Neural cell (in vitro differentiated cells): ENCODE data around the gene THADA. TPM values are rescaled to one million over a fixed set of nuclear protein-coding genes. Genes with fewer than 3 reads are reported as not detected.

Experiments used
- H2AFZ ChIP-seq: fragments of 200-600, 300-800 bp; sonication (generic), shearing (Covaris generic); 2 replicates; pipeline ENCODE4 v1.6.0; 2014; ENCODE audit warnings: low read depth, mild to moderate bottlenecking, antibody characterized with exemption, low read length, moderate library complexity
- H3F3A ChIP-seq: fragments of 200-600 bp; shearing (Covaris generic); 2 replicates; pipeline ENCODE4 v1.6.1; 2016; ENCODE audit warnings: mild to moderate bottlenecking, moderate library complexity, mixed read lengths, antibody characterized with exemption, low read length; ENCODE audit not compliant: insufficient read depth, poor library complexity, severe bottlenecking
- H3K27ac ChIP-seq: fragments of 200-600, 300-800 bp; sonication (generic), shearing (Covaris generic); 2 replicates; pipeline ENCODE4 v1.5.1; 2014; ENCODE audit warnings: mild to moderate bottlenecking, low read length, moderate library complexity
- H3K27me3 ChIP-seq: fragments of 300-800, 200-600 bp; sonication (generic), shearing (Covaris generic); 2 replicates; pipeline ENCODE4 v1.6.0; 2014; ENCODE audit warnings: mild to moderate bottlenecking, low read depth, low read length, moderate library complexity; ENCODE audit not compliant: insufficient read depth
- H3K36me3 ChIP-seq: fragments of 300-800, 200-600 bp; sonication (generic), shearing (Covaris generic); 2 replicates; pipeline ENCODE4 v1.5.1; 2014; ENCODE audit warnings: mild to moderate bottlenecking, antibody characterized with exemption, low read length, moderate library complexity; ENCODE audit not compliant: insufficient read depth
- H3K4me2 ChIP-seq: fragments of 300-800, 200-600 bp; sonication (generic), shearing (Covaris generic); 2 replicates; pipeline ENCODE4 v1.6.0; 2014; ENCODE audit warnings: mild to moderate bottlenecking, low read length
- H3K4me3 ChIP-seq: fragments of 300-800, 200-600 bp; sonication (generic), shearing (Covaris generic); 2 replicates; pipeline ENCODE4 v1.5.1; 2014; ENCODE audit warnings: mild to moderate bottlenecking, low read length, moderate library complexity
- H3K79me2 ChIP-seq: fragments of 200-600 bp; shearing (Covaris generic); replicated peaks from 2 replicates; pipeline ENCODE4 v1.6.0; 2014; ENCODE audit warnings: mild to moderate bottlenecking, low read length, moderate library complexity; ENCODE audit not compliant: insufficient read depth
- H3K9ac ChIP-seq: fragments of 300-800, 200-600 bp; sonication (generic), shearing (Covaris generic); 2 replicates; pipeline ENCODE4 v1.6.1; 2016; ENCODE audit warnings: mild to moderate bottlenecking, low read length, mixed read lengths
- H3K9me2 ChIP-seq: fragments of 200-600 bp; shearing (Covaris generic); 2 replicates; pipeline ENCODE4 v1.6.1; 2016; ENCODE audit warnings: mild to moderate bottlenecking, low read length, mixed read lengths; ENCODE audit not compliant: insufficient read depth
- H3K9me3 ChIP-seq: fragments of 200-600, 300-800 bp; sonication (generic), shearing (Covaris generic); 2 replicates; pipeline ENCODE4 v1.6.1; 2016; ENCODE audit warnings: mild to moderate bottlenecking, mixed run types, low read length, moderate library complexity, mixed read lengths
- H4K20me1 ChIP-seq: fragments of 200-600 bp; shearing (Covaris generic); 2 replicates; pipeline ENCODE4 v1.6.1; 2016; ENCODE audit warnings: mild to moderate bottlenecking, mixed run types; ENCODE audit not compliant: insufficient read depth
- CTCF ChIP-seq: fragments of 450-650 bp; IDR thresholded peaks from 2 replicates; pipeline ENCODE4 v1.5.1; 2014; ENCODE audit warnings: antibody characterized with exemption, mild to moderate bottlenecking, moderate library complexity; ENCODE audit not compliant: poor library complexity, severe bottlenecking
- EP300 ChIP-seq: fragments of 450-650 bp; conservative IDR thresholded peaks from 2 replicates; pipeline ENCODE4 v1.6.1; 2014; ENCODE audit warnings: antibody characterized with exemption, mild to moderate bottlenecking, moderate library complexity; ENCODE audit not compliant: poor library complexity, severe bottlenecking
- EZH2 ChIP-seq: fragments of 200-600, 300-800 bp; shearing (Covaris generic), sonication (generic); IDR thresholded peaks from 2 replicates; pipeline ENCODE4 v1.6.1; 2014; ENCODE audit warnings: antibody characterized with exemption, low read length, borderline replicate concordance, mild to moderate bottlenecking; ENCODE audit not compliant: insufficient read depth, poor library complexity, severe bottlenecking
- MXI1 ChIP-seq: fragments of 450-650 bp; conservative IDR thresholded peaks from 2 replicates; pipeline ENCODE4 v1.6.1; 2014; ENCODE audit warnings: antibody characterized with exemption, mild to moderate bottlenecking; ENCODE audit not compliant: poor library complexity, severe bottlenecking
- POLR2AphosphoS5 ChIP-seq: IDR thresholded peaks from 2 replicates; pipeline ENCODE4 v1.6.1; 2012
- RAD21 ChIP-seq: fragments of 450-650 bp; conservative IDR thresholded peaks from 2 replicates; pipeline ENCODE4 v1.6.1; 2014; ENCODE audit warnings: antibody characterized with exemption, mild to moderate bottlenecking, moderate library complexity
- SMC3 ChIP-seq: fragments of 450-650 bp; conservative IDR thresholded peaks from 2 replicates; pipeline ENCODE4 v1.6.1; 2014; ENCODE audit warnings: antibody characterized with exemption, mild to moderate bottlenecking, moderate library complexity; ENCODE audit not compliant: poor library complexity
- TAF1 ChIP-seq: IDR thresholded peaks from 2 replicates; pipeline ENCODE4 v1.6.1; 2012; ENCODE audit warnings: low read depth
- polyA plus RNA-seq: library from polyadenylated mRNA; depleted of rRNA; stranded (reverse); fragments of >200 nt; gene quantifications from 2 replicates; pipeline ENCODE4 v1.2.3, GENCODE V29; 2014
- TF ChIP-seq, protein P1 (sequence below): IDR thresholded peaks from 2 replicates; pipeline ENCODE4 v1.6.1; 2012; ENCODE audit warnings: borderline replicate concordance

THADA gene
- polyA plus RNA-seq, 1 donor from 2014 or later = 8.5 TPM

- H3K36me3 ChIP-seq = no peaks in the 10 kb centered on the region
- TF ChIP-seq EP300 = no peak
- no peak for TF ChIP-seq POLR2AphosphoS5
- no peak for TF ChIP-seq CTCF
- no peak for TF ChIP-seq RAD21
- no peak for TF ChIP-seq TAF1
- TF ChIP-seq SMC3 = no peak
- no peak for TF ChIP-seq MXI1
- TF ChIP-seq, protein P1, sequence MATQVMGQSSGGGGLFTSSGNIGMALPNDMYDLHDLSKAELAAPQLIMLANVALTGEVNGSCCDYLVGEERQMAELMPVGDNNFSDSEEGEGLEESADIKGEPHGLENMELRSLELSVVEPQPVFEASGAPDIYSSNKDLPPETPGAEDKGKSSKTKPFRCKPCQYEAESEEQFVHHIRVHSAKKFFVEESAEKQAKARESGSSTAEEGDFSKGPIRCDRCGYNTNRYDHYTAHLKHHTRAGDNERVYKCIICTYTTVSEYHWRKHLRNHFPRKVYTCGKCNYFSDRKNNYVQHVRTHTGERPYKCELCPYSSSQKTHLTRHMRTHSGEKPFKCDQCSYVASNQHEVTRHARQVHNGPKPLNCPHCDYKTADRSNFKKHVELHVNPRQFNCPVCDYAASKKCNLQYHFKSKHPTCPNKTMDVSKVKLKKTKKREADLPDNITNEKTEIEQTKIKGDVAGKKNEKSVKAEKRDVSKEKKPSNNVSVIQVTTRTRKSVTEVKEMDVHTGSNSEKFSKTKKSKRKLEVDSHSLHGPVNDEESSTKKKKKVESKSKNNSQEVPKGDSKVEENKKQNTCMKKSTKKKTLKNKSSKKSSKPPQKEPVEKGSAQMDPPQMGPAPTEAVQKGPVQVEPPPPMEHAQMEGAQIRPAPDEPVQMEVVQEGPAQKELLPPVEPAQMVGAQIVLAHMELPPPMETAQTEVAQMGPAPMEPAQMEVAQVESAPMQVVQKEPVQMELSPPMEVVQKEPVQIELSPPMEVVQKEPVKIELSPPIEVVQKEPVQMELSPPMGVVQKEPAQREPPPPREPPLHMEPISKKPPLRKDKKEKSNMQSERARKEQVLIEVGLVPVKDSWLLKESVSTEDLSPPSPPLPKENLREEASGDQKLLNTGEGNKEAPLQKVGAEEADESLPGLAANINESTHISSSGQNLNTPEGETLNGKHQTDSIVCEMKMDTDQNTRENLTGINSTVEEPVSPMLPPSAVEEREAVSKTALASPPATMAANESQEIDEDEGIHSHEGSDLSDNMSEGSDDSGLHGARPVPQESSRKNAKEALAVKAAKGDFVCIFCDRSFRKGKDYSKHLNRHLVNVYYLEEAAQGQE = no peak
- no peak for TF ChIP-seq EZH2
- no peaks in the 10 kb centered on the region for H3F3A ChIP-seq
- H3K79me2 ChIP-seq = no peaks in the 10 kb centered on the region
- no peak overlapping the region for H2AFZ ChIP-seq
- no peak overlapping the region for H3K27ac ChIP-seq
- H3K4me2 ChIP-seq = no peak overlapping the region
- H3K27me3 ChIP-seq = no peaks in the 10 kb centered on the region
- H3K4me3 ChIP-seq = no peak overlapping the region
- H3K9ac ChIP-seq = no peak overlapping the region
- H3K9me3 ChIP-seq = no peaks in the 10 kb centered on the region
- no peaks in the 10 kb centered on the region for H4K20me1 ChIP-seq
- H3K9me2 ChIP-seq = no peaks in the 10 kb centered on the region
These were observed 397.6 kb downstream of the THADA start for GRCh38 chr2:43198263-43198662.

DNA sequence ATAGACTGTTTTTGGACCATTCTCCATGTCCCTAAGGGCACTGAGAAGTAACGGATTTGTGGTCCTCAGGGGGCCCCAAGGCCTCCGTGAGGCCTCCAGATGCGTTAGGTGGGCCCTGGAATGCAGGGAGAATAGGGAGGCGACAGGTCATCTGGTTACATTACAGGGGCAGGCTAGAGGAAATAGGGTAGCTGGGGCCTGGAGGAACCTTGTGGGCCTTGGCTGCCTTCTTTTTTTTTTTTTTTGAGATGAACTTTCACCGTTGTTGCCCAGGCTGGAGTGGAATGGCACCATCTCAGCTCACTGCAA is 398.3 kb downstream of the THADA start:
- no peak overlapping the region for H2AFZ ChIP-seq
- no peak overlapping the region for H3K27ac ChIP-seq
- H3K27me3 ChIP-seq = no peaks in the 10 kb centered on the region
- no peaks in the 10 kb centered on the region for H4K20me1 ChIP-seq
- H3K36me3 ChIP-seq = no peaks in the 10 kb centered on the region
- H3K79me2 ChIP-seq = no peaks in the 10 kb centered on the region
- no peak overlapping the region for H3K9ac ChIP-seq
- H3K9me2 ChIP-seq = no peaks in the 10 kb centered on the region
- TF ChIP-seq, protein P1 = no peak
- TF ChIP-seq POLR2AphosphoS5 (no peak), TAF1 (no peak), MXI1 (no peak), EP300 (no peak), CTCF (no peak), RAD21 (no peak)
- H3F3A ChIP-seq = no peaks in the 10 kb centered on the region
- H3K4me3 ChIP-seq = no peak overlapping the region
- H3K9me3 ChIP-seq = no peaks in the 10 kb centered on the region
- no peak overlapping the region for H3K4me2 ChIP-seq
